Measurements from ENCODE around the gene ARHGEF3.

- TF ChIP-seq CTCF (IDR thresholded peaks at IDR 0.05) (no peak), POLR2AphosphoS5 (IDR thresholded peaks at IDR 0.05) (no peak)
These were observed 15.9 kb upstream of the ARHGEF3 start for GRCh38 chr3:56817646-56818045.
